Measurements from ENCODE around the gene LRMDA. TPM values are rescaled to one million over a fixed set of nuclear protein-coding genes. Genes with fewer than 3 reads are reported as not detected.

Gene LRMDA
- total RNA-seq, 4 donors from 2014 or later = 2.2 to 7.8 (median 4.5) TPM

DNA sequence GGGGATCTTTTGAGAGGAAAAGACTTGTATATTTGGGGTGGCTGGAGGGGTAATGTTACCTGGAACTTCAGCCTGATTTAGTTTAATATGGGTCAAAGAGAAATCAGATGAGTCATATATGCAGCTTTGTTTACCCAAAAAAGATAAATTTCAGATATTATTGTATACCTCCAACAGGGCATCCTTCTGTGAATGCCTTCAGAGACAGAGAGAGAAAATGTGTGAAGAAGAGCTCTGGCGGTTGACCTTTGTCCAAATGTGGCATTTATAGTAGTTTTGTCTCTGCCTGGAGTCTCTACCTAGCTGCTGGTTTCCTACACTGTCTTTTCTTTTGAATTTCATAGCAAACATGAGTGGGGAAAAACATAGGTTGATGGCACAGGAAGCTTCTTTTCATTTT is 21.6 kb downstream of the LRMDA start:
- Histone ChIP-seq H3K4me1 (peaks cover 2 to 19% (median 10%) of the 10 kb centered on the region in 4 donors), H3K36me3 (no peaks in the 10 kb centered on the region), H3K9me3 (no peaks in the 10 kb centered on the region), H3K27me3 (no peaks in the 10 kb centered on the region), H3K27ac (no peak overlapping the region), H3K4me3 (no peak overlapping the region)
- no peak for TF ChIP-seq CTCF (IDR thresholded peaks at IDR 0.05)
- TF ChIP-seq POLR2A (IDR thresholded peaks at IDR 0.05) = no peak
- no peak for TF ChIP-seq EP300 (IDR thresholded peaks at IDR 0.05; ENCODE audit: low read depth)
- no peak for TF ChIP-seq POLR2AphosphoS5 (IDR thresholded peaks at IDR 0.05)
- WGBS, 2 donors (ENCODE audit: low coverage in 1 of 2) = 88 to 90% methylated on average over 1 of the region's 1 CpG
- in situ Hi-C loops (cut with MboI; ENCODE audit: low pct_ligation_motif_present in 1 of 4, low pct_unique_long_range_greater_than_20kb in 1 of 4, low sequenced_read_pairs in 3 of 4) = no loop called here
- no peak for DNase-seq
- intact Hi-C loops (cut with DNase I; ENCODE audit: low total_unique reads) = no loop called here

DNA sequence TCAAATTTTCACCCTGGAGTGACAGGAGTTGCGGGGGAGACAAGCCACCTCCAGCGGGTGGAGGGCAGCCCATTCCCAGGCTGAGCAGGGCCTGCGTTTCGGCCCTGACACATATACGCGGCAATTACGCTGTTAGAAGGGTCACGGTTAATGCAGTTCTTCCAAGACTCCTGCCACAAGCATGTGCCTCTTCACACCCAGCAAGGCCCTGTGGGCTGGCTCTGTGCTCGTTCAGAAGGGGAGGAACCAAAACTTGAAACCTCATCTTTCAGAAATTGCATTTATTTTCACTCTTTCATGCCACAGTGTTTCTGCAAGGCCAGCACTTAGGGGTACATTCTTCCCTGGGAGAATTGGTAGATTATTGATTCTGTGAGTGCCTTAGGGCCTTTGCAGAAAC is 24.7 kb downstream of the LRMDA start:
- Histone ChIP-seq H3K27me3 (no peaks in the 10 kb centered on the region), H3K9me3 (no peaks in the 10 kb centered on the region)

GRCh38 chr10:75460059-75460458 is 28.6 kb downstream of the LRMDA start:
- Histone ChIP-seq H3K27me3 (no peaks in the 10 kb centered on the region), H3K4me1 (no peaks in the 10 kb centered on the region), H3K36me3 (no peaks in the 10 kb centered on the region), H3K27ac (no peak overlapping the region), H3K9me3 (no peaks in the 10 kb centered on the region), H3K4me3 (no peak overlapping the region)
- no peak for TF ChIP-seq CTCF (IDR thresholded peaks at IDR 0.05)
- TF ChIP-seq POLR2AphosphoS5 (IDR thresholded peaks at IDR 0.05) = no peak
- no peak for TF ChIP-seq EP300 (IDR thresholded peaks at IDR 0.05; ENCODE audit: low read depth)
- no peak for TF ChIP-seq POLR2A (IDR thresholded peaks at IDR 0.05)
- WGBS, 2 donors (ENCODE audit: low coverage in 1 of 2) = 95 to 98% methylated on average over 1 of the region's 1 CpG
- intact Hi-C loops (cut with DNase I; ENCODE audit: low total_unique reads) = no loop called here
- DNase-seq = no peak
- in situ Hi-C loops (cut with MboI; ENCODE audit: low pct_ligation_motif_present in 1 of 4, low pct_unique_long_range_greater_than_20kb in 1 of 4, low sequenced_read_pairs in 3 of 4) = no loop called here

More for the DNA sequence above, 24.7 kb downstream of the LRMDA start:
- in situ Hi-C loops (cut with MboI; ENCODE audit: low pct_ligation_motif_present in 1 of 4, low pct_unique_long_range_greater_than_20kb in 1 of 4, low sequenced_read_pairs in 3 of 4) = no loop called here
- TF ChIP-seq CTCF (IDR thresholded peaks at IDR 0.05) (no peak), POLR2A (IDR thresholded peaks at IDR 0.05) (no peak), POLR2AphosphoS5 (IDR thresholded peaks at IDR 0.05) (no peak), EP300 (IDR thresholded peaks at IDR 0.05; ENCODE audit: low read depth) (no peak)
- no peak for DNase-seq
- WGBS, 2 donors (ENCODE audit: low coverage in 1 of 2) = 93% methylated on average over 9 of the region's 9 CpGs; no CpG with 5 or more reads in 1 of the 2 donors
- intact Hi-C loops (cut with DNase I; ENCODE audit: low total_unique reads) = no loop called here
- no peak overlapping the region for H3K4me3 ChIP-seq
- no peak overlapping the region for H3K27ac ChIP-seq
- no peaks in the 10 kb centered on the region for H3K36me3 ChIP-seq
- no peaks in the 10 kb centered on the region for H3K4me1 ChIP-seq

DNA sequence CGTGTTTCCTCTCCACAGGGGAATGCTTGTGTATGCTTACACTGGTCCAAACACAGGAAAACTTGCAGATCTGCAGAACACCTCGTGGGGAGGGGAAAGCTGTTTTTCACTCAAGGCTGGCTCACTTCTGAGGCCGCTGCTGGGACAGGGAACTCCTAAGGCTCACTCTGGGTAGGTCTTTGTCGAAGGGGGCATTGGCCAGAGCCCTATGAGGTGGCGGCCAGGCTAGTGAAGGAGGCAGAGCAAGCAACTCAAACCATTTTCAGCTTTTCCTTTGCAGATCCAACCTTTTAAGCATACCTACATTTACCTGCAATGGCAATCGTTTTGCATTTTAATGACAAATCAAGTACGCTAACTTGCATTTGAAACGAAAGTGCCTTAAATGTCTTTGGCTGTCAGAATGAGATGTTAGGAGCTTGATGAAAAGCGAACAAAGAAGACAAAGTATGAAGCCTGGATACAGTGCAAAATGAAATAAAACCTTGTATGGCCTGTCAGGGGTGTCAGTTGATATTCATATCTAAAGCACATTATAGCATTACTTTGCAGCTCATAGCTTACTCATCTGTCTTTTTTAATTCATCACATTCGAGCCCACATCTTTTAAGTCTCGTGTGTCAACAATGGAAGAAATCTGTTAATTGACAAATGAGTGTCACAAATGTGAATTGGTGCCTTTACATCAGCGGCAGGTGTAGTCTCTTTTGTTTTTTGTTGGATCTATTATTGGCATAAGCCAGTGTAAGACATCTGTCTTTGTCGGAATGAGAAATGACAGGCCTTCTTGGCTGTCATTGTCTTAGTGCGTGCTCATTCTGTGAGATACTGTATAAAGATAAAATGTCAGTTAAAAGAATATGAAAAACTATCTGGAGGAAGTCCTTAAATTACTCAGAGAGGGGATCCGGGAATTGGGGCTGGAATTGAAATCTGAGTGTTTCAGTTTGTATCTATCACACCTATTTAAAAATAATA is 30.5 kb downstream of the LRMDA start:
- no peak for DNase-seq
- TF ChIP-seq EP300 (IDR thresholded peaks at IDR 0.05; ENCODE audit: low read depth) (no peak), POLR2A (IDR thresholded peaks at IDR 0.05) (no peak), CTCF (IDR thresholded peaks at IDR 0.05) (no peak), POLR2AphosphoS5 (IDR thresholded peaks at IDR 0.05) (no peak)
- Histone ChIP-seq H3K9me3 (no peaks in the 10 kb centered on the region), H3K4me3 (no peak overlapping the region), H3K4me1 (no peaks in the 10 kb centered on the region), H3K27ac (no peak overlapping the region), H3K27me3 (no peaks in the 10 kb centered on the region), H3K36me3 (no peaks in the 10 kb centered on the region)
- intact Hi-C loops (cut with DNase I; ENCODE audit: low total_unique reads) (no loop called here), in situ Hi-C loops (cut with MboI; ENCODE audit: low pct_ligation_motif_present in 1 of 4, low pct_unique_long_range_greater_than_20kb in 1 of 4, low sequenced_read_pairs in 3 of 4) (no loop called here)
- WGBS, 2 donors (ENCODE audit: low coverage in 1 of 2) = 78 to 84% methylated on average over 10 to 15 of the region's 15 CpGs

All from transverse colon (tissue), 4 donors.